GM12801 (cell line): ENCODE measurements around the gene HEPHL1.

ENCODE experiments used
- TF ChIP-seq, protein P1 (sequence below): IDR thresholded peaks from one replicate; pipeline ENCODE4 v1.5.1; 2011; ENCODE audit warnings: control low read depth; ENCODE audit not compliant: insufficient read length; ENCODE audit errors: extremely low read depth

The HEPHL1 gene

DNA sequence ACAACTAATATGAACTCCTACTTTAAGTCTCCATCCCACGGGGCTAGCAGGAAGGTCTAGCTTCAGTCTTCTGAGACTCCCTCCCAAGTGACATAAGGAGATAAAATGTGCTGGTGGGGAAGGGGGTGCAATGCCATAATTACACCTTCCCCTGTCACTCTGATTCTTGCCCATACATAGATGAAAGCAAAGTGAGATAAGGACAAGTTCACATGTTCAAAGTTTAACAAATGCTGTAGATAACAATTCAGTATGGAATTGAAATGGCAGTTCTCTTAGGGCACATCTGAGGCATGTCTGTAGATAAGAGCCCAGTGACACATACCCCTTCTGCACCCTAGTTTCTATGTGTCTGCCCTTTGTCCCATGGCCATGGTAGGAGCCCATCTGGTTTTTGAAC is 69.2 kb downstream of the HEPHL1 start:
- TF ChIP-seq, protein P1, sequence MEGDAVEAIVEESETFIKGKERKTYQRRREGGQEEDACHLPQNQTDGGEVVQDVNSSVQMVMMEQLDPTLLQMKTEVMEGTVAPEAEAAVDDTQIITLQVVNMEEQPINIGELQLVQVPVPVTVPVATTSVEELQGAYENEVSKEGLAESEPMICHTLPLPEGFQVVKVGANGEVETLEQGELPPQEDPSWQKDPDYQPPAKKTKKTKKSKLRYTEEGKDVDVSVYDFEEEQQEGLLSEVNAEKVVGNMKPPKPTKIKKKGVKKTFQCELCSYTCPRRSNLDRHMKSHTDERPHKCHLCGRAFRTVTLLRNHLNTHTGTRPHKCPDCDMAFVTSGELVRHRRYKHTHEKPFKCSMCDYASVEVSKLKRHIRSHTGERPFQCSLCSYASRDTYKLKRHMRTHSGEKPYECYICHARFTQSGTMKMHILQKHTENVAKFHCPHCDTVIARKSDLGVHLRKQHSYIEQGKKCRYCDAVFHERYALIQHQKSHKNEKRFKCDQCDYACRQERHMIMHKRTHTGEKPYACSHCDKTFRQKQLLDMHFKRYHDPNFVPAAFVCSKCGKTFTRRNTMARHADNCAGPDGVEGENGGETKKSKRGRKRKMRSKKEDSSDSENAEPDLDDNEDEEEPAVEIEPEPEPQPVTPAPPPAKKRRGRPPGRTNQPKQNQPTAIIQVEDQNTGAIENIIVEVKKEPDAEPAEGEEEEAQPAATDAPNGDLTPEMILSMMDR, result no peak

DNA sequence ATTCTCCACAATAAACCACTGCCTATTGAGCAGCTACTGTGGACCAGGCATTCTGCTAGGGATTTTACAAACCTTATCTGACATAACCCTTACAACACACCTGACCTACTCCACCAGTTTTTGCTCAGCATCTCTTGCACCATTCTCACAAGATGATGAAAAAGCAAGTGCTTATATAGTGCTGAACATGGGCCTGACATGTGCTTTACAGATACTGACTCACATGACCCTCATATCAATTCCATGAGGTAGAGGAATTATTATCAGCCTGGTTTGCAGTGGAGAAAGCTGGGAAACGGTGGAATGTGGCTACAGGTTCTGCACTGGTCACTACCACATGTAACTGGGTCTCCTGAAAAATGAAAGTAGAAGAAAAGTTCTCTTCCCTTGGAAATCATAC is 69.9 kb downstream of the HEPHL1 start:
- TF ChIP-seq, protein P1, result no peak

DNA sequence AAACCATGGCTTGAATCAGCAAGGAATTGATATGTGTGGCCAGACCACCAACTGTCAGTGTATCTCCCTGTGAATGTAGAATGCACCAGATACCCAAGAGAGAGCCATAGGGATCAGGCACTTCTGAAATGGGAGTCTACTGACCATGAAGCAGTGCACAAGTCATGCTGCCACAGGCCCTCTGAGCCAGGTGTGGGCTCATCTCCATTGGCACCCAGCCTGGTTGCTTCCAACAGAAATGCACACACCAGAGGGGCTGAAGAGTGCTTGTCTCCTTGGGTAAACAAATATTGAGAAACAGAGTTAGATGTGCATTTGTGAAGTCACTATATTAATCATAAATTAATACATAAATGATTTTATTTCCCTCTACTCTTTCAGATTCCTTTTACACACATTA is 79.1 kb downstream of the HEPHL1 start:
- TF ChIP-seq, protein P1, result no peak

DNA sequence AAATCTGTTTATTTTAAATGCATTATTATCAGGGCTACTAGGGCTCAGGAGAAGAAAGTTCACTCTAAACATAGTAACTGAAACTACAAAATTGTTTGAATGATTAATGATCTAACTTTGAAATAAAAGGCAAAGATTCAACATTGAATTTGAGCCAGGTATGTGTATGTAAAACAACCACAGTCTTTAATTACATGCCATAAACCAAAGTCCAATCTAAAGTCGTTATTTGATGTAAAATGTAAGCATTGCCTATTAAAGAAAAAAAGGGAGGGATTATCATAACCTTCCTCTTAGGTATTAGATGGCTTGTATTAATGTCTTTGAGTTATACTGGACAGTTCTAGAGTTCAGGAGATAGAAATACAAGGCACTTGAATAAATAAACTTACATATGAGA is 82.3 kb downstream of the HEPHL1 start:
- TF ChIP-seq, protein P1, result no peak

DNA sequence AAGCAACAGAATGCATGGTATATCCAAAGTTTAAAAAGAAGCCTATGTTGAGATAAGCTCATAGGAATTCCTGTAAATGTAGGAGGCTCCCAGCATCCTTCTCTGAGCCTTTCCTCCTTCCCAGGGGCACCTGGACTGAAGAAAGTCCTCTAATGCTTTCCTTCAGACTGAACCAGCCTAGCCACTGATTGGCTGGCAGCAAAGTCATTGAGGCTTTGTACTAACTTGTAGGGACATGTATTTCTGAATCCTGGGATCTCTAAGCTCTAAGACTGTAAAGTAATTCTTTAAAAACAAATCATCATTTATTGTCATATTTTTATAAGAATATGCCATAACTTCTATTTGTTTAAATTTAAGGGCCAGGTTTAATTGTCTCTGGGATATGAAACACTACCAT is 83.6 kb downstream of the HEPHL1 start:
- TF ChIP-seq, protein P1, result no peak

DNA sequence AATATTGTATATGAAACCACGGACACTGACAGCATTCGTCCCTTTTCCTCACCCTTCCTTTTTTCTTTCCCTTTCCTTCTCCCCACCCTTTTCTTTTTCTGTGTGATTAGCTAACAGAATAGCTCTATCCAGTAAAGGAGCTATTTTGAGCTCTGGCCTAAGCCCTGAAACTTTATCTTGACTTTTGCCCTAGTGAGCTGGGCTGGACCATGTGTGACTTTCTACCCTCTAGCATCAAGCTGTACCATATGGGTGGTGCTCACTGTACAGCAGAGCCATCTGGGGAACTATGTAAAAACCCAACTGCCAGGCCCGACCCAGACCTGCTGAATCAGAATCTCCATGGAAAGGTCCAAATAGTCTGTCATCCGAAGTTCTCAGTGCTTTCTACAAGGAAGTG is 85.6 kb downstream of the HEPHL1 start:
- TF ChIP-seq, protein P1, result no peak

DNA sequence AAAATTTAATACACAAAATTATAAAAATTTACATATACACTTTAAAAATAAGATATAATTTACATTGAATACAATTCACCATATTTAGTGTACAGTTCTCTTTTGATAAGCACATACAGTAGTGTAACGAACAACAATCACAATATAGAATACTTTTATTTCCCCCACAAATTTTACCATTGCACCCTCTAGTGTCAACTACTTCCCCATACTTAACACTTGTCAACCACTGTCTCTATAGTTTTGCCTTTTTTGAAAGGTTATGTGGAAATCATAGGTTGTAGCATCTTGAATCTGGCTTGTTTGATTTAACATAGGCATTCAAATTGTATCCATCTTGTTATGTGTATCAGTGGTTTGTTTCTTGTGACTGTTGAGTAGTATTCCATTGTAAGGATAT is 86.2 kb downstream of the HEPHL1 start:
- TF ChIP-seq, protein P1, result no peak

DNA sequence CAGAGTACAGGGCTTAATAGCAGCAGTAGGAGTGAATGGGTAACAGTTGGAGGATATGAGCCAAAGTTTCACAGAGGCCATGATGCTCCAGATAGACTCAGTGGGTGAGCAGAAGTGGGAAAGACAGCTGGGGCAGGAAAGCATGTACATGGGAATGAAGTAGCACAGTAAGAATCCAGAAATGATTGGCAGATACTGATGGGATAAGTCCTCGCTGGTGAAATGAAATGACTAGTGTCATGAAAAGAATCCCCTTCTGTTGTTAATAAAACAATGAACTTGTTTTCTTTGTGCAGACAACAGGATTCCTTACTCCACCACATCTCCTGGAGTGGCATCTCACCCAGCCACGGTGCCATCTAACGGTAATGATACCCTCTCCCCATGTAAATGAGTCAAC is 90.1 kb downstream of the HEPHL1 start:
- TF ChIP-seq, protein P1, result no peak
